Smooth muscle cell (in vitro differentiated cells): Measurements from ENCODE around the gene ATP13A4. TPM values are rescaled to one million over a fixed set of nuclear protein-coding genes. Genes with fewer than 3 reads are reported as not detected.

Experiments used
- DNase-seq: peaks from one replicate; lab custom pipeline; 2025; ENCODE audit not compliant: unreplicated experiment; lab: John Stamatoyannopoulos, UW
- H2AFZ ChIP-seq: fragments of 200-600 bp; sonication (generic); 2 replicates; pipeline ENCODE4 v1.6.0; 2016; ENCODE audit warnings: antibody characterized with exemption, low read depth, mild to moderate bottlenecking
- H3F3A ChIP-seq: fragments of 200-600 bp; sonication (generic); 2 replicates; pipeline ENCODE4 v1.6.0; 2017; ENCODE audit warnings: antibody characterized with exemption, low read depth
- H3K27ac ChIP-seq: fragments of 200-600 bp; sonication (generic); 2 replicates; pipeline ENCODE4 v1.5.1; 2016; ENCODE audit warnings: low read depth, mild to moderate bottlenecking
- H3K27me3 ChIP-seq: fragments of 200-600 bp; sonication (generic); 2 replicates; pipeline ENCODE4 v1.6.1; 2016; ENCODE audit warnings: low read depth, mild to moderate bottlenecking
- H3K36me3 ChIP-seq: fragments of 200-600 bp; sonication (generic); 2 replicates; pipeline ENCODE4 v1.5.1; 2016; ENCODE audit warnings: low read depth
- H3K4me1 ChIP-seq: fragments of 200-600 bp; sonication (generic); 2 replicates; pipeline ENCODE4 v1.5.1; 2016; ENCODE audit warnings: low read depth
- H3K4me2 ChIP-seq: fragments of 200-600 bp; sonication (generic); 2 replicates; pipeline ENCODE4 v1.6.0; 2016; ENCODE audit warnings: mild to moderate bottlenecking
- H3K4me3 ChIP-seq: fragments of 200-600 bp; sonication (generic); 2 replicates; pipeline ENCODE4 v1.5.1; 2016; ENCODE audit warnings: mild to moderate bottlenecking
- H3K79me2 ChIP-seq: fragments of 200-600 bp; sonication (generic); 2 replicates; pipeline ENCODE4 v1.6.0; 2016; ENCODE audit warnings: low read depth, mild to moderate bottlenecking
- H3K9ac ChIP-seq: fragments of 200-600 bp; sonication (generic); 2 replicates; pipeline ENCODE4 v1.6.0; 2016; ENCODE audit warnings: low read depth
- H3K9me3 ChIP-seq: fragments of 200-600 bp; sonication (generic); replicated peaks from 2 replicates; pipeline ENCODE4 v1.5.1; 2016; ENCODE audit warnings: low read depth
- H4K20me1 ChIP-seq: fragments of 200-600 bp; sonication (generic); 2 replicates; pipeline ENCODE4 v1.6.0; 2016; ENCODE audit warnings: low read depth
- WGBS: methylation state at CpG from one replicate; pipeline ENCODE4 v1.1.7; 2016; ENCODE audit warnings: low lambda C conversion rate; 5-methylcytosine and 5-hydroxymethylcytosine counted together
- polyA plus RNA-seq: library from polyadenylated mRNA; unstranded; fragments of >200 nt; fragmentation: Nextera tagmentation; extraction: Ambion mirVana; gene quantifications from 2 replicates; pipeline ENCODE4 v1.2.1, GENCODE V29; 2016
- total RNA-seq: library from RNA; depleted of rRNA; stranded (reverse); fragments of >200 nt; gene quantifications from 2 replicates; pipeline ENCODE4 v1.2.3, GENCODE V29; 2014
- TF ChIP-seq, protein P1 (sequence below): fragments of 200-600 bp; sonication (generic); IDR thresholded peaks from 2 replicates; pipeline ENCODE4 v1.5.1; 2017; ENCODE audit warnings: borderline replicate concordance, mild to moderate bottlenecking, antibody characterized with exemption; ENCODE audit not compliant: insufficient read depth, poor library complexity, severe bottlenecking

Gene ATP13A4
- total and polyA plus RNA-seq, 2 experiments from 2014 or later: 0.27 to 0.50 TPM

DNA sequence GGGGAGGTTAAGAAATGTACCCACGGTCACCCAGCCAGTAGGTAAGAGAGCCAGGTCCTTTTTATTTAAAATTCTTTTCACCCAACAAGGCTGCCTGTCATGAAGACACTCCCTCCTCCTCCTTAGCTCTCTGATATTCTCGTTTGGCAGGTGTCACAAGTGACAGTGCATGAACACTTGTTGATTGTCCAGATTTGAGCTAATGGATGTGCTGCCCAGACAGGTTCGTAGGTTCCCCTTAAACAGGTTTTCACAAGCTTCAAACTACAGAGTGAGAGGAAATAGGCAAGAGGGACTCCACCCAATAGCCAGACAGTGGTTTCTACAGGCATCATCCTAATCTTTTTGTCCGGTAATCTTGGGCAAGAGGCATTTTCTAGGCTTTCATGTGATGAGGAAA, 32.2 kb downstream of the ATP13A4 start:
- Histone ChIP-seq H3K4me3 (no peak overlapping the region), H3K9me3 (no peaks in the 10 kb centered on the region), H3K4me2 (no peak overlapping the region), H3K4me1 (no peaks in the 10 kb centered on the region), H3F3A (no peaks in the 10 kb centered on the region), H3K9ac (no peak overlapping the region), H3K36me3 (no peaks in the 10 kb centered on the region), H3K27me3 (no peaks in the 10 kb centered on the region), H3K27ac (peak overlapping the region; percentile 23), H4K20me1 (no peaks in the 10 kb centered on the region), H2AFZ (no peak overlapping the region), H3K79me2 (no peaks in the 10 kb centered on the region)
- TF ChIP-seq, protein P1, sequence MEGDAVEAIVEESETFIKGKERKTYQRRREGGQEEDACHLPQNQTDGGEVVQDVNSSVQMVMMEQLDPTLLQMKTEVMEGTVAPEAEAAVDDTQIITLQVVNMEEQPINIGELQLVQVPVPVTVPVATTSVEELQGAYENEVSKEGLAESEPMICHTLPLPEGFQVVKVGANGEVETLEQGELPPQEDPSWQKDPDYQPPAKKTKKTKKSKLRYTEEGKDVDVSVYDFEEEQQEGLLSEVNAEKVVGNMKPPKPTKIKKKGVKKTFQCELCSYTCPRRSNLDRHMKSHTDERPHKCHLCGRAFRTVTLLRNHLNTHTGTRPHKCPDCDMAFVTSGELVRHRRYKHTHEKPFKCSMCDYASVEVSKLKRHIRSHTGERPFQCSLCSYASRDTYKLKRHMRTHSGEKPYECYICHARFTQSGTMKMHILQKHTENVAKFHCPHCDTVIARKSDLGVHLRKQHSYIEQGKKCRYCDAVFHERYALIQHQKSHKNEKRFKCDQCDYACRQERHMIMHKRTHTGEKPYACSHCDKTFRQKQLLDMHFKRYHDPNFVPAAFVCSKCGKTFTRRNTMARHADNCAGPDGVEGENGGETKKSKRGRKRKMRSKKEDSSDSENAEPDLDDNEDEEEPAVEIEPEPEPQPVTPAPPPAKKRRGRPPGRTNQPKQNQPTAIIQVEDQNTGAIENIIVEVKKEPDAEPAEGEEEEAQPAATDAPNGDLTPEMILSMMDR: no peak
- 69% methylated on average over 4 of the region's 4 CpGs for WGBS
- DNase-seq: no peak

DNA sequence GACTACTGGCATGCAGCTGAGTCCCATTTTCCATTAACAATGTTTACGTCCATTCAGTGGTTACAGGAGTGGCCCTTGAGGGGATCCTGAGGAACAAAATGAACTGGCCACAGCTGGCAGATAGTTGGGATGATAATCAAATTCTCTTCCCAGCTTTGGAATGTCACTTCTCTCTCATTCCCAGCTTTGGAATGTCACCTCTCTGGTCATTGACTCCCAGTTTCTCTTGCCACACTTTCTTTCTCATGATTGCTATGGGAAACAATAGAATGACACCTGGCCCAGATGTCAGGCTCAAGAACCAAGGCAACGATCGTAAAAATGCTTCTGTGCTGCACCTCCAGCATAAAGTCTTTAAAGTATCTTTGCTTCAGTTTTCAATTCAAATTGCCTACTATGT, 34.0 kb downstream of the ATP13A4 start:
- no peak for DNase-seq
- H3K9ac ChIP-seq: no peak overlapping the region
- H3K4me2 ChIP-seq: no peak overlapping the region
- no peaks in the 10 kb centered on the region for H3K9me3 ChIP-seq
- no peaks in the 10 kb centered on the region for H3F3A ChIP-seq
- 74% methylated on average over 3 of the region's 3 CpGs for WGBS
- H3K79me2 ChIP-seq: no peaks in the 10 kb centered on the region
- H3K4me1 ChIP-seq: no peaks in the 10 kb centered on the region
- no peaks in the 10 kb centered on the region for H4K20me1 ChIP-seq
- H3K4me3 ChIP-seq: no peak overlapping the region
- H3K36me3 ChIP-seq: no peaks in the 10 kb centered on the region
- H3K27ac ChIP-seq: no peak overlapping the region
- TF ChIP-seq, protein P1: no peak
- no peaks in the 10 kb centered on the region for H3K27me3 ChIP-seq
- no peak overlapping the region for H2AFZ ChIP-seq

DNA sequence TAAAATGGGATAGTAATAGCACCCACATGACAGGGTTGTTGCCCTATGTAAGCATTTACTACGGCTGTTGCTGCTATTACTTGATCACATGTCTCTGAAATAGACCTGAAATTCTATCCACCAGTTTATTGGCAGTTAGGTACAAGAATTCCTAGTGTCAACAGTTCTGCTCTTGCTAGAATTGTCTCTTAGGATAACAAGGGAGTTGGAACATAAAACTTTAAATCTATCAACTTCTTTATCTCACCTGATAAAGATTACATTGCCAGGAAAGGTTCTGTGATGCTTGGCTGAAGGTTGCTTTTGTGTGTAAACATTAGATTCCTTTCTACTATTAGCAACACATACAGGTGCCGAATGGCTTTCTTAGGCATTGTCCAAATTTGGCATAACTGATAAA, 38.7 kb downstream of the ATP13A4 start:
- Histone ChIP-seq H3K9me3 (no peaks in the 10 kb centered on the region), H3F3A (no peaks in the 10 kb centered on the region), H2AFZ (no peak overlapping the region), H3K9ac (no peak overlapping the region), H3K36me3 (no peaks in the 10 kb centered on the region), H3K4me3 (no peak overlapping the region), H4K20me1 (no peaks in the 10 kb centered on the region), H3K79me2 (no peaks in the 10 kb centered on the region), H3K27me3 (no peaks in the 10 kb centered on the region), H3K4me2 (no peak overlapping the region), H3K4me1 (no peaks in the 10 kb centered on the region), H3K27ac (no peak overlapping the region)
- WGBS: 87% methylated on average over 2 of the region's 2 CpGs
- no peak for DNase-seq
- TF ChIP-seq, protein P1: no peak

DNA sequence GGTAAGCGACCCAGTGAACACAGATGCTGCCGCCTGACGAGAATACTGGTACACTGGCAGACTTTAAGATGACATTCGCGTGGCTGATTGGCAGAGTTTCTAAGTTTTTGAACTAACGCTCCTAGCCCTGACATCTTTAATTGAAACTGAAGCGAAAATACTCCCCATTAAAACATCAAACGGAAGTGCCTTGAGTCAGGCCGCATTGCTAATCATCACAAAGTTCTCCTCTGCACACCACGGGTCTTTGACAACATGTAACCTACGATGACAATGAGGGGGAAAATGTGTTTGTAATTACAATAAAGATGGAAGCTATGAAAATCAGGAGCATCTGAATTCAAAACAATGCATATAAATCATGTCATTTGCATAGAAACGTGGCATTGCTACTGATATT, 44.5 kb downstream of the ATP13A4 start:
- Histone ChIP-seq H3K4me1 (no peaks in the 10 kb centered on the region), H3K27ac (no peak overlapping the region), H2AFZ (no peak overlapping the region), H3F3A (no peaks in the 10 kb centered on the region), H3K4me2 (no peak overlapping the region), H4K20me1 (no peaks in the 10 kb centered on the region), H3K27me3 (no peaks in the 10 kb centered on the region), H3K79me2 (no peaks in the 10 kb centered on the region), H3K9ac (no peak overlapping the region), H3K4me3 (no peak overlapping the region), H3K36me3 (no peaks in the 10 kb centered on the region), H3K9me3 (no peaks in the 10 kb centered on the region)
- TF ChIP-seq, protein P1: no peak
- WGBS: 77% methylated on average over 12 of the region's 12 CpGs
- DNase-seq: no peak
